H1 (cell line): ENCODE measurements around the gene ATP6V0E2. TPM values are rescaled to one million over a fixed set of nuclear protein-coding genes. Genes with fewer than 3 reads are reported as not detected.
A peak's percentile ranks its signal among the peaks of the same experiment; 100 is the strongest.

Source experiments
- CTCF ChIA-PET: fragments of 300-600 bp; sonication (Branson Sonifier 250); formaldehyde crosslinking; loops from one replicate; lab custom pipeline; 2021; ENCODE audit not compliant: partially characterized antibody; lab: Charles Lee
- POLR2A ChIA-PET: fragments of 300-600 bp; sonication (Branson Sonifier 250); formaldehyde crosslinking; loops from one replicate; lab custom pipeline; 2021; ENCODE audit warnings: inconsistent platforms; ENCODE audit not compliant: partially characterized antibody; lab: Charles Lee
- DNase-seq, 2 experiments: peaks; one replicate each; pipeline versions ENCODE4 v3.0.0 to v3.0.0-alpha.2; 2010 to 2022; ENCODE audit warnings: low spot score in 2 of 2, low read depth in 1 of 2, mixed read lengths in 1 of 2
- FAIRE-seq: peaks from 2 replicates; lab custom pipeline; 2011; peaks lifted over from hg19 to GRCh38; lab: Jason Lieb, UNC
- H2AFZ ChIP-seq: 2 replicates; pipeline ENCODE4 v1.8.1; 2012; ENCODE audit warnings: low read length, inconsistent platforms
- H2AK5ac ChIP-seq: 2 replicates; pipeline ENCODE4 v1.6.1; 2013; ENCODE audit warnings: low read depth, low read length
- H2BK120ac ChIP-seq: replicated peaks from 2 replicates; pipeline ENCODE3; 2013; ENCODE audit warnings: low read depth, low read length, inconsistent platforms
- H2BK12ac ChIP-seq: 2 replicates; pipeline ENCODE4 v1.6.1; 2013; ENCODE audit warnings: low read depth, low read length
- H2BK15ac ChIP-seq: 2 replicates; pipeline ENCODE4 v1.6.1; 2013; ENCODE audit warnings: low read length
- H2BK20ac ChIP-seq: 2 replicates; pipeline ENCODE4 v1.6.1; 2013; ENCODE audit warnings: low read length
- H2BK5ac ChIP-seq: 2 replicates; pipeline ENCODE4 v1.6.1; 2013; ENCODE audit warnings: low read depth, low read length
- H3K14ac ChIP-seq: 2 replicates; pipeline ENCODE4 v1.6.1; 2013; ENCODE audit warnings: inconsistent platforms; ENCODE audit not compliant: insufficient read length
- H3K18ac ChIP-seq: 2 replicates; pipeline ENCODE4 v1.6.1; 2013; ENCODE audit warnings: low read length; ENCODE audit errors: extremely low read depth
- H3K23ac ChIP-seq: 2 replicates; pipeline ENCODE4 v1.6.1; 2013; ENCODE audit warnings: inconsistent platforms; ENCODE audit not compliant: insufficient read length
- H3K23me2 ChIP-seq: 2 replicates; pipeline ENCODE4 v1.6.1; 2013; ENCODE audit warnings: low read depth, low read length
- H3K27ac ChIP-seq: 2 replicates; pipeline ENCODE4 v1.6.1; 2011; ENCODE audit warnings: low read depth, low read length, inconsistent platforms
- H3K27me3 ChIP-seq, 4 experiments: replicated peaks in 1 of 4; 1 replicate in 1 of 4; 2 replicates in 3 of 4; pipeline versions ENCODE4 v1.6.1 to v1.8.1; 2011 to 2013; ENCODE audit warnings: low read length in 3 of 4, mild to moderate bottlenecking in 3 of 4, inconsistent platforms in 2 of 4, mixed read lengths in 2 of 4, moderate library complexity in 1 of 4; ENCODE audit not compliant: control insufficient read depth in 3 of 4, insufficient read depth in 3 of 4; ENCODE audit errors: extremely low read depth in 1 of 4
- H3K36me3 ChIP-seq, 4 experiments: 2 replicates each; pipeline versions ENCODE4 v1.6.1 to v1.8.1; 2011 to 2013; ENCODE audit warnings: mild to moderate bottlenecking in 4 of 4, low read length in 3 of 4, moderate library complexity in 2 of 4, control low read depth in 1 of 4, inconsistent platforms in 1 of 4; ENCODE audit not compliant: insufficient read depth in 4 of 4, control insufficient read depth in 2 of 4
- H3K4ac ChIP-seq: replicated peaks from 2 replicates; pipeline ENCODE3; 2013; ENCODE audit warnings: low read length, low read depth, mixed read lengths, inconsistent platforms; ENCODE audit not compliant: insufficient read length
- H3K4me1 ChIP-seq, 4 experiments: replicated peaks in 1 of 4; 1 replicate in 1 of 4; 2 replicates in 3 of 4; pipeline versions ENCODE4 v1.6.1 to v1.8.1; 2011 to 2013; ENCODE audit warnings: low read length in 3 of 4, inconsistent platforms in 2 of 4, mixed read lengths in 1 of 4; ENCODE audit not compliant: insufficient read depth in 4 of 4, control insufficient read depth in 3 of 4
- H3K4me2 ChIP-seq, 2 experiments: 2 replicates each; pipeline versions ENCODE4 v1.6.1 to v1.8.1; 2011 to 2013; ENCODE audit warnings: low read depth in 2 of 2, low read length in 2 of 2, control low read depth in 1 of 2, inconsistent platforms in 1 of 2, mild to moderate bottlenecking in 1 of 2; ENCODE audit not compliant: insufficient read depth in 1 of 2
- H3K4me3 ChIP-seq, 4 experiments: fragments of 200-600, 300-600 bp in 1 of 4; sonication (generic), shearing (Covaris generic), sonication (Bioruptor Twin) in 1 of 4; 2 replicates each; pipeline versions ENCODE4 v1.5.1 to v1.8.1; 2011 to 2016; ENCODE audit warnings: low read length in 4 of 4, low read depth in 3 of 4, control low read depth in 2 of 4, inconsistent platforms in 2 of 4, mild to moderate bottlenecking in 2 of 4, mixed read lengths in 1 of 4, moderate library complexity in 1 of 4; ENCODE audit not compliant: insufficient read depth in 2 of 4; ENCODE audit errors: extremely low read depth in 1 of 4
- H3K56ac ChIP-seq: replicated peaks from 2 replicates; pipeline ENCODE3; 2013; ENCODE audit warnings: low read depth, mild to moderate bottlenecking, mixed read lengths, low read length, inconsistent platforms; ENCODE audit not compliant: insufficient read length
- H3K79me1 ChIP-seq: 2 replicates; pipeline ENCODE4 v1.6.1; 2013; ENCODE audit warnings: low read depth, low read length, control low read depth
- H3K79me2 ChIP-seq, 2 experiments: 2 replicates each; pipeline versions ENCODE4 v1.6.1 to v1.8.1; 2012 to 2013; ENCODE audit warnings: low read length in 2 of 2, mild to moderate bottlenecking in 2 of 2, inconsistent platforms in 1 of 2; ENCODE audit not compliant: insufficient read depth in 2 of 2, control insufficient read depth in 1 of 2
- H3K9ac ChIP-seq, 4 experiments: replicated peaks in 1 of 4; 1 replicate in 1 of 4; 2 replicates in 3 of 4; pipeline versions ENCODE4 v1.6.1 to v1.8.1; 2011 to 2013; ENCODE audit warnings: low read depth in 3 of 4, low read length in 3 of 4, control low read depth in 2 of 4, mild to moderate bottlenecking in 2 of 4, moderate library complexity in 2 of 4, inconsistent platforms in 1 of 4; ENCODE audit errors: extremely low read depth in 1 of 4
- H3K9me3 ChIP-seq, 2 experiments: 2 replicates each; pipeline versions ENCODE4 v1.6.1 to v1.8.1; 2012 to 2013; ENCODE audit warnings: mild to moderate bottlenecking in 2 of 2, moderate library complexity in 2 of 2, control low read depth in 1 of 2, inconsistent platforms in 1 of 2, low read depth in 1 of 2, low read length in 1 of 2, mixed read lengths in 1 of 2; ENCODE audit not compliant: insufficient read depth in 2 of 2
- H4K20me1 ChIP-seq, 2 experiments: replicated peaks in 1 of 2; 2 replicates each; pipeline versions ENCODE3 to v1.8.1; 2011 to 2013; ENCODE audit warnings: inconsistent platforms in 2 of 2, low read length in 2 of 2, mild to moderate bottlenecking in 1 of 2; ENCODE audit not compliant: insufficient read depth in 2 of 2, control insufficient read depth in 1 of 2
- H4K5ac ChIP-seq: 2 replicates; pipeline ENCODE4 v1.6.1; 2013; ENCODE audit warnings: low read length, low read depth, mixed read lengths, inconsistent platforms; ENCODE audit not compliant: insufficient read length
- H4K8ac ChIP-seq: 2 replicates; pipeline ENCODE4 v1.8.0; 2013; ENCODE audit warnings: mild to moderate bottlenecking, moderate library complexity, low read length, inconsistent platforms; ENCODE audit not compliant: insufficient read depth; ENCODE audit errors: extremely low read depth
- H4K91ac ChIP-seq: replicated peaks from 2 replicates; pipeline ENCODE3; 2013; ENCODE audit warnings: low read length, mixed read lengths, inconsistent platforms; ENCODE audit not compliant: insufficient read length
- CHD1 ChIP-seq: IDR thresholded peaks from 2 replicates; pipeline ENCODE4 v1.6.1; 2012; ENCODE audit warnings: low read depth, low read length, improper control_type of control experiment
- EZH2 ChIP-seq: fragments of 200-600 bp; sonication (generic); IDR thresholded peaks from 2 replicates; pipeline ENCODE4 v1.7.1; 2012; ENCODE audit warnings: low read depth, mild to moderate bottlenecking, moderate library complexity, low read length, inconsistent platforms; ENCODE audit not compliant: severe bottlenecking
- GABPA ChIP-seq: IDR thresholded peaks from 2 replicates; pipeline ENCODE4 v1.6.1; 2011; ENCODE audit warnings: mild to moderate bottlenecking, low read length, moderate library complexity, borderline replicate concordance; ENCODE audit not compliant: insufficient read depth
- JUND ChIP-seq: IDR thresholded peaks from 2 replicates; pipeline ENCODE4 v1.6.1; 2011; ENCODE audit warnings: mild to moderate bottlenecking, improper control_type of control experiment, low read length
- NANOG ChIP-seq: IDR thresholded peaks from 2 replicates; pipeline ENCODE4 v1.6.1; 2011; ENCODE audit warnings: low read length, low read depth, mild to moderate bottlenecking, inconsistent platforms; ENCODE audit not compliant: insufficient read depth, poor library complexity, severe bottlenecking
- POU5F1 ChIP-seq: IDR thresholded peaks from 2 replicates; pipeline ENCODE4 v1.6.1; 2011; ENCODE audit warnings: low read depth, mild to moderate bottlenecking, low read length, moderate library complexity
- SP2 ChIP-seq: IDR thresholded peaks from 2 replicates; pipeline ENCODE4 v1.6.1; 2012; ENCODE audit warnings: mild to moderate bottlenecking, low read length, inconsistent platforms
- WGBS, 2 experiments: shearing (Covaris generic) in 1 of 2; methylation state at CpG; one replicate each; pipeline versions ENCODE4 v1.1.6 to v1.1.7; 2013 to 2015; ENCODE audit warnings: low lambda C conversion rate in 2 of 2, mixed read lengths in 2 of 2, inconsistent platforms in 1 of 2, low coverage in 1 of 2, missing lambda C conversion rate in 1 of 2; ENCODE audit not compliant: insufficient replicate concordance in 2 of 2, insufficient coverage in 1 of 2, insufficient read length in 1 of 2; ENCODE audit errors: extremely low coverage in 1 of 2, missing lambda C conversion rate in 1 of 2; 5-methylcytosine and 5-hydroxymethylcytosine counted together
- polyA plus RNA-seq, 7 experiments: library from polyadenylated mRNA; depleted of rRNA in 3 of 7; stranded (reverse) in 5 of 7; unstranded in 2 of 7; fragments of >200 nt in 5 of 7; fragments of 200-250 nt in 2 of 7; gene quantifications; 1 replicate in 5 of 7; 2 replicates in 1 of 7; 4 replicates in 1 of 7; pipeline versions ENCODE4 v1.2.1 to v1.2.3, GENCODE V29; 2011 to 2013; ENCODE audit warnings: missing spikeins in 2 of 7, mixed read lengths in 2 of 7
- total RNA-seq: library from RNA; stranded (reverse); fragmentation: NEBNext Ultra II Directional; extraction: Animal tissue kit (Norgen Biotek cat#: 25700); gene quantifications from 2 replicates; pipeline ENCODE4 v1.2.1, GENCODE V29; 2021
- TF ChIP-seq, protein P1 (sequence below): IDR thresholded peaks from 2 replicates; pipeline ENCODE4 v1.6.1; 2011; ENCODE audit warnings: low read depth, mild to moderate bottlenecking, low read length; ENCODE audit not compliant: insufficient read depth
- TF ChIP-seq, protein P2 (sequence below): IDR thresholded peaks from 2 replicates; pipeline ENCODE4 v1.6.1; 2012; ENCODE audit warnings: inconsistent platforms

Gene ATP6V0E2
- total and polyA plus RNA-seq, 2 of the 8 experiments (the other 6 are each of a cell fraction or from before 2014, with no cell fraction given): 26.1 to 47.9 TPM

DNA sequence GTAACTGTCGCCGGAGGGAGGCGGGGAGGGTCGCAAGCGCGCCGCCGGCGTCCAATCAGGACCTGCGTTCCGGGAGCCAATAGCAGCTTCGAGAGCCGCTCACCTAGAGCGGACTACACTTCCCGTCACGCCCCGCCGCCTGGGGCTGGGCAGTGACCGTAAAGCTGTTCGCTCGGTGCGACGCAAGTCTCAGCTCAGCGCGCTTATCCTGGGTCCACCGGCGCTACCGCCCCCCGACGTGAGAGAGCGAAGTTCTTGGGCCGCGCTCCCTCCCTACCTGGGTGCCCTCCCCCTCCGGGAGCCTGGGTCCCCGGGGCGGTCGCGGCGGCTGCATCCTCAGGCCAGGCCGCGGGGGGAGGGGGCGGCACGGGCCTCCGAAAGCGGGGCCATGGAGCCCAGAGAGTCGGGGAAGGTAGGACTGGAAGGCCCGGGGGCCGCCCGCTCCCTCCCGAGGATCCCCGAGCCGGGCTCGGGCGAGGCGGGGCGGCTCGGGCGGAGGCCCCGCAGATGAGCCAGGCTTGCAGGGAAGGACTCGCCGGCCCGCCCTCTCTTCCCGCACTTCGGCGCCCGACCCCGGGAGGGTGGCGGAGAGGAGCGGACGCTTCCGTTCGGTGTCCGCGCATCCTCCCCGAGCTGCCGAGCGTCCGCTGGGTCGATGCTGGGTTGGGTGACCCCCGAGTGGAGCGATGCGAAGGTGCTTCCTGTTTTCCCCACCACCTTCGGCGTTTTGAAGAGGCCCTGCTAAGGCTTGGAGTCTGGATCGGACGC is 35.4 kb upstream of the ATP6V0E2 start, which contains the start of gene ZNF862:
Gene ZNF862, plus strand, starts transcription at position 152 of the 768 bp plus-strand sequence. Its CDS starts 237 bp downstream, at position 389.
- ChIA-PET CTCF (interaction anchor here (1.3 to 3.0 kb wide), 5 partner anchors 11 to 38 kb away, joined by 3 to 25 read pairs (median 6); no protein-coding TSS in a partner anchor), POLR2A (interaction anchor here (0.9 to 2.9 kb wide), 6 partner anchors 11 to 71 kb away, joined by 3 to 14 read pairs (median 4); no protein-coding TSS in a partner anchor)
- Histone ChIP-seq H2BK12ac (0 out of 2 replicates have a peak within 1 kb of the TSS, but pooled peaks have one; percentile 32), H3K56ac (no peak within 1 kb of the TSS), H3K36me3 (no peaks in the 10 kb centered on the region), H2BK120ac (no peak within 1 kb of the TSS), H2BK20ac (no peak within 1 kb of the TSS), H3K27me3 (no peaks in the 10 kb centered on the region; a peak in 2 of 7 replicates), H3K23me2 (peaks cover 5% of the 10 kb centered on the region; the same call in 1 of the 2 replicates), H3K9ac (peak within 1 kb of the TSS; percentile 46 to 65 (median 52)), H3K4me2 (peak within 1 kb of the TSS; percentile 91 to 94), H3K79me1 (no peaks in the 10 kb centered on the region), H3K27ac (peak within 1 kb of the TSS; percentile 18; the same call in 1 of the 2 replicates), H3K79me2 (no peaks in the 10 kb centered on the region), H4K8ac (peak within 1 kb of the TSS; percentile 68; the same call in 1 of the 2 replicates), H3K4me3 (peak within 1 kb of the TSS; percentile 61 to 91 (median 82)), H2AK5ac (no peak within 1 kb of the TSS), H2BK5ac (no peak within 1 kb of the TSS), H4K20me1 (no peaks in the 10 kb centered on the region), H3K4ac (no peak within 1 kb of the TSS), H2BK15ac (no peak within 1 kb of the TSS), H3K9me3 (no peaks in the 10 kb centered on the region), H3K18ac (peak within 1 kb of the TSS; percentile 56; the same call in 1 of the 2 replicates), H4K91ac (no peak within 1 kb of the TSS), H3K23ac (no peak within 1 kb of the TSS), H2AFZ (no peak within 1 kb of the TSS), H4K5ac (no peak within 1 kb of the TSS), H3K14ac (no peak within 1 kb of the TSS), H3K4me1 (peaks cover 0 to 6% (median 0%) of the 10 kb centered on the region in 4 experiments; a peak in 3 of 7 replicates)
- WGBS, 2 experiments: 1% methylated on average over 43 of the region's 86 CpGs; no CpG with 5 or more reads in 1 of the 2 experiments
- DNase-seq (peak; percentile 93 to 96), FAIRE-seq (peak; percentile 39)
- TF ChIP-seq GABPA (peak; percentile 30; the same call in 1 of the 2 replicates), SP2 (no peak), POU5F1 (no peak), CHD1 (no peak), JUND (no peak), EZH2 (no peak), NANOG (no peak)
- TF ChIP-seq, protein P1, sequence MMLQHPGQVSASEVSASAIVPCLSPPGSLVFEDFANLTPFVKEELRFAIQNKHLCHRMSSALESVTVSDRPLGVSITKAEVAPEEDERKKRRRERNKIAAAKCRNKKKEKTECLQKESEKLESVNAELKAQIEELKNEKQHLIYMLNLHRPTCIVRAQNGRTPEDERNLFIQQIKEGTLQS: peak; percentile 81
- TF ChIP-seq, protein P2, sequence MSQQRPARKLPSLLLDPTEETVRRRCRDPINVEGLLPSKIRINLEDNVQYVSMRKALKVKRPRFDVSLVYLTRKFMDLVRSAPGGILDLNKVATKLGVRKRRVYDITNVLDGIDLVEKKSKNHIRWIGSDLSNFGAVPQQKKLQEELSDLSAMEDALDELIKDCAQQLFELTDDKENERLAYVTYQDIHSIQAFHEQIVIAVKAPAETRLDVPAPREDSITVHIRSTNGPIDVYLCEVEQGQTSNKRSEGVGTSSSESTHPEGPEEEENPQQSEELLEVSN: no peak
